Measurements from ENCODE around the gene TTLL12. TPM values are rescaled to one million over a fixed set of nuclear protein-coding genes. Genes with fewer than 3 reads are reported as not detected.

TTLL12 gene
- total RNA-seq: 10 to 100 TPM; 28.5 to 29.6 TPM
- 10 to 100 TPM; 20.8 to 28.6 TPM for polyA plus RNA-seq

DNA sequence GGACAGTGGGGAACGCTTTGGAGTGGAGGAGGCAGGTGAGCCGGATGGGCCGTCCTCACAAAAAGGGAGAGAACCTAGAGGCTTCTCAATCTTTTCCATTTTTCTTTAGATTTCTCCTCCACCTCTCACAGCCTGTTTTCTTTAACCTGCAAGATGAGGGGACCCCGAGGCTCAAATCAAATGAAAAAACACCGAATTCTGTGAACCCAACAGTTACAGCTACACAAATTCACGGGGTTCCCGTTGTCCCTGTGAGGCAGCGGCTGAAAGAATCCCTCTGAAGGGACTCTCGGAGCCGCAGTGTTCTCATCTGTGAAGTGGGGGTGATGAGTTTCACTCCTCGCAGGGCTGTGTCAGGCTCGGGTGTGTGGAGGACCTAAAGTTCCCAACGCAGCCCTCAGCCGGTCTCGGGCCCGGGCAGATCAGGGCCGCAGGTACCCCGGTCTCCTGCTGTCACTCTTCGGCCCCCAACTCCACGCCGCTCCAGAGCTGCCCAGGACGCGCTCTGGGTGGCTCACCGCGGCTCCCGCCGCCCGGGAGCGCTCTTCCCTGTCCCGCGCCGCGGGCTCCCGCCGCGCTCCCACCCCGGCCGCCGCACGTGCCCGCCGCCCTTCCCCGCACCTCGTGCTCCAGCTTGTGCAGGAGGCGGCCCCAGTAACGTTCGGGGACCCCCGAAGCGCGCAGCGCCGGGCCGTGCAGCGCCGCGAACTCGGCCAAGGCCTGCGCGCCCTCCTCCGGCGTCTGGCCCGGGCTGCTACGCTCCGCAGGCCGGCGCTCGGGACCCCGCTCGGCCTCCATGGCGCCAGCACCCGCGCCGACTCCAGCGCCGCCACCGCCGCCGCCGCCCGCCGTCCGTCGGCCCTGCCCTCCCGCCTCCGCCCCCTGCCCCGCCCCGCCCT lies at the start of gene TTLL12:
Gene TTLL12 (minus strand): TSS at position 863 of the 899 bp plus-strand sequence. CDS start 65 bp downstream, at position 798.
- Histone ChIP-seq H3K27me3 (ENCODE audit: insufficient read depth, low read length) (no peaks in the 10 kb centered on the region), H3K4me3 (ENCODE audit: low read length in 2 of 2) (peak within 1 kb of the TSS; percentile 58 to 64), H3K36me3 (ENCODE audit: insufficient read depth, low read length) (no peaks in the 10 kb centered on the region), H3K4me1 (ENCODE audit: insufficient read depth, low read length) (peaks cover 24% of the 10 kb centered on the region), H3K27ac (ENCODE audit: low read depth, low read length) (peak within 1 kb of the TSS; percentile 96), H3K9me3 (ENCODE audit: control insufficient read depth in 1 of 2, low read length in 2 of 2) (no peaks in the 10 kb centered on the region)
- peak; percentile 57 to 72 (median 66) for DNase-seq
- Mint-ChIP-seq H3K36me3 (peaks cover 0 to 8% of the 10 kb centered on the region in 2 donors), H3K9me3 (peaks cover 0 to 2% (median 0%) of the 10 kb centered on the region in 8 donors), H3K4me1 (peaks cover 4 to 44% (median 21%) of the 10 kb centered on the region in 4 donors), H3K4me3 (peak within 1 kb of the TSS; percentile 82 to 87 (median 83)), H3K27ac (peak within 1 kb of the TSS; percentile 96 to 99 (median 98)), H3K27me3 (peaks cover 0 to 2% of the 10 kb centered on the region in 2 donors)
- ChIA-PET POLR2A (ENCODE audit: partially characterized antibody) (interaction anchor here (0.7 to 2.8 kb wide), 13 partner anchors 23 to 626 kb away, joined by 3 to 28 read pairs (median 5); partner anchors contain the start of genes ARFGAP3, EFCAB6, MCAT and PACSIN2), CTCF (ENCODE audit: partially characterized antibody) (interaction anchor here (1.4 to 2.5 kb wide), 3 partner anchors 15 to 159 kb away, joined by 3 to 10 read pairs (median 7); partner anchors contain the start of gene MCAT)
- intact Hi-C loops (cut with micrococcal nuclease): loop anchor here (1.0 to 5.0 kb wide), 7 partner anchors 34 to 1516 kb away; partner anchors contain the start of genes ARFGAP3, MCAT, PACSIN2 and PRR5

DNA sequence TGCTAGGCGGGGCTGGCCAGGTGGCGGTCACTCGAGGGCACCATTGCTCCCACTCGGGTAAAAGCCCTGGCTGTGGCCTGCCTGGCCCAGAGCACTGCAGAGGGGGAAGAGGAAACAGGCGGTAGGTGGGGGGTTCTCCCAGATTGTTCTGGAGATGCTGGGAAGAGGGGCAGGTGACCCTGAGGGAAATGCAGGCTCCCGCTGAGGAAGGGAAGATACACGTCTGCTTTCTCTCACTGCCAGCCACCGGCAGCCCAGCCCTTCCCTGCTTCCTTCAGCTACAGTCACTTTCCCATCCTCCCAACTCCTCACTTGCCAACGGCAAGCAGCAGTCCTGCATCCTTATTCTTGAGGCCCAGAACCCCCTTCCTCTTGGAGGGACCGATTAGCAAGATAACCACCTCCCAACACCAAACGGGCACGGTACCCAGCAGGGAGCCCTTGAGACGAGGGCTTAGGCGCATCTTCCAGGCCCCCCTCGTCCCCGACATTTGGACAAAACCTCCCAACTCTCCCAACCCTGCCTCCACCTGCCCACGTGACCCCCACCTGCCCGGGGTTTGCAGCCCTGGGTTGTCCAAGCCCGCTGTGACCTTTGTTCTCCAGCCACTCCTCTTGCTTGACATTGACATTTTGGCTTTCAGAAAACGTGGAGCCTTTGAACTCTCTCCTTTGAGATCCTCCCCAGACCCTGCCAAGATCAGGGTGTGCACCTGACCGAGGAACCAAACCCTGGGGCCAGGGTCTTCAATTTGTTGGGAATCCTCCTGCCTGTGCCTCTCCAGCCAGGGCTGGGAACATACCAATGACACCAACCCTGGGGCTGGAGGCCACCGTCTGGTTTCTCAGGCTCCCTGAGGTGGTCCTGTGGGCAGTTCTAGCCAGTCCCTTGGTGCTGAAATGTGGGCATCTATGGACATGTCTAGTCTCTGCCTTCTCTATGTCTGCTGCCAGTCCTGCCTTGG lies 48.8 kb upstream of the TTLL12 start:
- DNase-seq: no peak
- ChIA-PET POLR2A (ENCODE audit: partially characterized antibody) (no interaction called here), CTCF (ENCODE audit: partially characterized antibody) (interaction anchor here (6.8 kb wide), 1 partner anchor 110 kb away, joined by 140 read pairs; no protein-coding TSS in a partner anchor)
- intact Hi-C loops (cut with micrococcal nuclease): no loop called here
- H3K9me3 Mint-ChIP-seq: no peaks in the 10 kb centered on the region
- H3K4me3 Mint-ChIP-seq: no peak overlapping the region
- H3K36me3 Mint-ChIP-seq: no peaks in the 10 kb centered on the region
- Histone ChIP-seq H3K9me3 (ENCODE audit: control insufficient read depth in 1 of 2, low read length in 2 of 2) (no peaks in the 10 kb centered on the region), H3K36me3 (ENCODE audit: insufficient read depth, low read length) (no peaks in the 10 kb centered on the region), H3K4me1 (ENCODE audit: insufficient read depth, low read length) (no peaks in the 10 kb centered on the region), H3K27me3 (ENCODE audit: insufficient read depth, low read length) (no peaks in the 10 kb centered on the region), H3K27ac (ENCODE audit: low read depth, low read length) (no peak overlapping the region), H3K4me3 (ENCODE audit: low read length in 2 of 2) (no peak overlapping the region)
- H3K27ac Mint-ChIP-seq: peak overlapping the region in 2 of 7 donors; percentile 23 to 69
- H3K27me3 Mint-ChIP-seq: peaks cover 3 to 8% of the 10 kb centered on the region in 2 donors
- peaks cover 2 to 5% (median 4%) of the 10 kb centered on the region in 4 donors for H3K4me1 Mint-ChIP-seq

DNA sequence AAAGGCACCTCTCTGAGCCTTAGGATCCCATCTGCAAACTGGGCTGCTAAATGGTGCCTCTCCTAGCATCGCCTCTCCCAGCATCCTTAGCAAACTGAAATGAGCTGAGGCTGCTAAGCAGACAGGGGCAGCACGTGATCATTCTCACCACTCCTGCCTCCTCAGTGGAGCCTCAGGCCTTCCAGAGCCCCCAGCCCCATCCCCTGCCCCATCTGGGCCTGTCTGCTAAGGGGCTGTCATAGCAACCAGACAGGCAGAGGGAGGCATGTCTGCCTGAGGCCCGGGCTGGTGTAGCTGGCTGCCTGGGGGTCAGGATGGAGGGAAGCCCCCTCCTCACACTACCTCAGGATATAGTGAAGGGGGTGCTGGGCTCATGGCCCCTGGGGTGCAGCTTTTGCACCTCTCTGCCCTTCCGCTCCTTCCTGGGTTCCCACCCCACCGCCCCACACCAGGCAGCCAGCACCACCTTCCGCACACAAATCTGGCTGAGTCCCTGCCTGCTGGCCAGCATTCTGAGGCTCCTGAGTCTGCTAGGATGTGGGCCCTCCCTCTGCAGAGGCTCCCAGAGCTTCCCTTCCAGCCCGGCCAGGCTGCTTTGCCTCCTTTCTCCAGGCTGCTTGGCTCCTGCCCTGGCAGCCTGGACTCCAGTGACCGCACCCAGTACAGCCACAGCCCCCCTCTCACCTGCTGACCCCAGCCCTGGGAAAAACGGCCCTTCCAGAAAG lies 47.5 kb upstream of the TTLL12 start:
- Histone ChIP-seq H3K27ac (ENCODE audit: low read depth, low read length) (no peak overlapping the region), H3K4me3 (ENCODE audit: low read length in 2 of 2) (no peak overlapping the region), H3K36me3 (ENCODE audit: insufficient read depth, low read length) (no peaks in the 10 kb centered on the region), H3K27me3 (ENCODE audit: insufficient read depth, low read length) (no peaks in the 10 kb centered on the region), H3K9me3 (ENCODE audit: control insufficient read depth in 1 of 2, low read length in 2 of 2) (no peaks in the 10 kb centered on the region), H3K4me1 (ENCODE audit: insufficient read depth, low read length) (no peaks in the 10 kb centered on the region)
- no peak overlapping the region for H3K27ac Mint-ChIP-seq
- intact Hi-C loops (cut with micrococcal nuclease): no loop called here
- DNase-seq: no peak
- peaks cover 0 to under 1% (median 0%) of the 10 kb centered on the region in 8 donors for H3K9me3 Mint-ChIP-seq
- peaks cover 2 to 5% (median 4%) of the 10 kb centered on the region in 4 donors for H3K4me1 Mint-ChIP-seq
- POLR2A ChIA-PET (ENCODE audit: partially characterized antibody): no interaction called here
- no peak overlapping the region for H3K4me3 Mint-ChIP-seq
- CTCF ChIA-PET (ENCODE audit: partially characterized antibody): interaction anchor here (1.1 to 6.8 kb wide), 2 partner anchors 112 to 152 kb away, joined by 3 to 140 read pairs; no protein-coding TSS in a partner anchor
- peaks cover 3 to 8% of the 10 kb centered on the region in 2 donors for H3K27me3 Mint-ChIP-seq
- no peaks in the 10 kb centered on the region for H3K36me3 Mint-ChIP-seq

DNA sequence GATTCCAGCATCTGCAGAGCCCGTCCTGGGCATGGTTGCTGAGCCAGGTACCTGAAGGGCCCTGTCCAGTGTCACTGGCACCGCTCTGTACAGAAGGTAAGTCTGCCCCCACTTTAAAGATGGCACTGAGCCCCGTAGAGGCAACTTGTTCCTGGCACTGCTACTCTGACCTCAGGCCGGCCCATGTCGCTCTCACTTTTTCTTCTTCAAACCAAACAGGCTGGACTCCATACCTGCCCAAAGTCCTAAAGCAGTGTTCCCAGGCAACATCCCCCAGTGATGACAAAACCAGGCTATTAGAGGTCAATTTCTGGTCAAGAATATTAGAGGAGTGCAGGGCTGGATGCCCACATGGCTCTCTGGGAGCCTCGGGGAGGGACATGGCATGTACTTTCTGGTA lies 46.6 kb upstream of the TTLL12 start:
- DNase-seq: no peak
- no peaks in the 10 kb centered on the region for H3K4me1 ChIP-seq (ENCODE audit: insufficient read depth, low read length)
- no peaks in the 10 kb centered on the region for H3K9me3 ChIP-seq (ENCODE audit: control insufficient read depth in 1 of 2, low read length in 2 of 2)
- H3K4me3 Mint-ChIP-seq: peak overlapping the region in 1 of 8 donors; percentile 41
- no peak overlapping the region for H3K27ac ChIP-seq (ENCODE audit: low read depth, low read length)
- peak overlapping the region in 1 of 7 donors; percentile 53 for H3K27ac Mint-ChIP-seq
- no peaks in the 10 kb centered on the region for H3K36me3 Mint-ChIP-seq
- peaks cover 2 to 5% (median 4%) of the 10 kb centered on the region in 4 donors for H3K4me1 Mint-ChIP-seq
- no peak overlapping the region for H3K4me3 ChIP-seq (ENCODE audit: low read length in 2 of 2)
- intact Hi-C loops (cut with micrococcal nuclease): no loop called here
- peaks cover 3 to 8% of the 10 kb centered on the region in 2 donors for H3K27me3 Mint-ChIP-seq
- H3K36me3 ChIP-seq (ENCODE audit: insufficient read depth, low read length): no peaks in the 10 kb centered on the region
- H3K9me3 Mint-ChIP-seq: peaks cover 0 to 1% (median 0%) of the 10 kb centered on the region in 8 donors
- H3K27me3 ChIP-seq (ENCODE audit: insufficient read depth, low read length): no peaks in the 10 kb centered on the region
- ChIA-PET POLR2A (ENCODE audit: partially characterized antibody) (no interaction called here), CTCF (ENCODE audit: partially characterized antibody) (interaction anchor here (1.1 to 6.8 kb wide), 2 partner anchors 112 to 153 kb away, joined by 3 to 140 read pairs; no protein-coding TSS in a partner anchor)

DNA sequence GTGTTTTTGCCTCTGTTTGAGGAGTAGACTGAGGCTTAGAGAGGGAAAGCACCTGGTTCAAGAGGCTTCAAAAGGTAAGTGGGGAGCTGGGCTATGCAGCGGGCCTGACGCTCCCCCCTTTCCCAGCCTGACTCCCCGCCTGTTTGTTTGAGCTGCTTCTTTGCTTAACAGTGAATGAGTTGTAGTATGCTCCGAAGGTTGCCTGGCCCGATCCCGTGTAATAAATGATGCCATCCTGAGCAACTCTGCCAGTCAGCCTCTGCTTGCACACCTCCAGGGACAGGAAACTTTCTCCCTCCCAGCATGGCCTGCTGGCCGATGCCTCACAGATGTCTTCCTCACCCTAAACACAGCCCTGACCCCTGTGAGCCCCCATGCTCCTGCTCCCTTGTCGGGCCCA lies 45.5 kb upstream of the TTLL12 start:
- intact Hi-C loops (cut with micrococcal nuclease): no loop called here
- CTCF ChIA-PET (ENCODE audit: partially characterized antibody): interaction anchor here (1.3 to 6.8 kb wide), 10 partner anchors 15 to 156 kb away, joined by 3 to 140 read pairs (median 8); partner anchors contain the start of gene SCUBE1

DNA sequence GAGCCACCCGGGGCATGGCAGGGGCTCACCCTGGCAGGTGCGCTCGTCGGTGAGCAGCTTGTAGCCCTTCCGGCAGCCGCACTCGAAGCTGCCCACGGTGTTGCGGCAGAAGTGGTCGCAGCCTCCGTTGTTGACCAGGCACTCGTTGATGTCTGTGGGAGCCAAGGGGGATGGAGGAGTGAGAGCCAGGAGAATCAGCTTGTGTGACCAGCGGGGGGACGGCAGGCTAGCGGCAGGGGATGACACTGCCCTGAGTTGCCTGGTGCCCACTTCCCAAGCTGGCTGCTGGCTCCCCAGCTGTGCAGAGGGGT lies 44.7 kb upstream of the TTLL12 start:
- ChIA-PET POLR2A (ENCODE audit: partially characterized antibody) (no interaction called here), CTCF (ENCODE audit: partially characterized antibody) (interaction anchor here (0.6 to 6.8 kb wide), 20 partner anchors 10 to 157 kb away, joined by 3 to 140 read pairs (median 5); partner anchors contain the start of gene SCUBE1)
- Mint-ChIP-seq H3K4me3 (no peak overlapping the region), H3K4me1 (peaks cover 2 to 5% (median 4%) of the 10 kb centered on the region in 4 donors), H3K9me3 (peaks cover 0 to 1% (median 0%) of the 10 kb centered on the region in 8 donors), H3K27ac (no peak overlapping the region), H3K36me3 (no peaks in the 10 kb centered on the region), H3K27me3 (peaks cover 3 to 8% of the 10 kb centered on the region in 2 donors)
- H3K27me3 ChIP-seq (ENCODE audit: insufficient read depth, low read length): no peaks in the 10 kb centered on the region
- H3K36me3 ChIP-seq (ENCODE audit: insufficient read depth, low read length): no peaks in the 10 kb centered on the region
- H3K27ac ChIP-seq (ENCODE audit: low read depth, low read length): no peak overlapping the region
- H3K9me3 ChIP-seq (ENCODE audit: control insufficient read depth in 1 of 2, low read length in 2 of 2): no peaks in the 10 kb centered on the region
- intact Hi-C loops (cut with micrococcal nuclease): no loop called here
- no peaks in the 10 kb centered on the region for H3K4me1 ChIP-seq (ENCODE audit: insufficient read depth, low read length)
- no peak overlapping the region for H3K4me3 ChIP-seq (ENCODE audit: low read length in 2 of 2)
- DNase-seq: no peak

More for the DNA sequence above, 45.5 kb upstream of the TTLL12 start:
- Mint-ChIP-seq H3K36me3 (no peaks in the 10 kb centered on the region), H3K27ac (no peak overlapping the region), H3K27me3 (peaks cover 3 to 8% of the 10 kb centered on the region in 2 donors), H3K4me3 (no peak overlapping the region), H3K4me1 (peaks cover 2 to 5% (median 4%) of the 10 kb centered on the region in 4 donors), H3K9me3 (peaks cover 0 to 1% (median 0%) of the 10 kb centered on the region in 8 donors)
- Histone ChIP-seq H3K9me3 (ENCODE audit: control insufficient read depth in 1 of 2, low read length in 2 of 2) (no peaks in the 10 kb centered on the region), H3K36me3 (ENCODE audit: insufficient read depth, low read length) (no peaks in the 10 kb centered on the region), H3K27me3 (ENCODE audit: insufficient read depth, low read length) (no peaks in the 10 kb centered on the region), H3K4me1 (ENCODE audit: insufficient read depth, low read length) (no peaks in the 10 kb centered on the region), H3K4me3 (ENCODE audit: low read length in 2 of 2) (no peak overlapping the region), H3K27ac (ENCODE audit: low read depth, low read length) (no peak overlapping the region)
- POLR2A ChIA-PET (ENCODE audit: partially characterized antibody): no interaction called here
- no peak for DNase-seq

All from CD4-positive, alpha-beta memory T cell (primary cell).